Neural cell (in vitro differentiated cells): ENCODE results near the gene PRSS50. TPM values are rescaled to one million over a fixed set of nuclear protein-coding genes. Genes with fewer than 3 reads are reported as not detected.

Experiments
- H2AFZ ChIP-seq: fragments of 200-600, 300-800 bp; sonication (generic), shearing (Covaris generic); 2 replicates; pipeline ENCODE4 v1.6.0; 2014; ENCODE audit warnings: low read depth, mild to moderate bottlenecking, antibody characterized with exemption, low read length, moderate library complexity
- H3F3A ChIP-seq: fragments of 200-600 bp; shearing (Covaris generic); 2 replicates; pipeline ENCODE4 v1.6.1; 2016; ENCODE audit warnings: mild to moderate bottlenecking, moderate library complexity, mixed read lengths, antibody characterized with exemption, low read length; ENCODE audit not compliant: insufficient read depth, poor library complexity, severe bottlenecking
- H3K27ac ChIP-seq: fragments of 200-600, 300-800 bp; sonication (generic), shearing (Covaris generic); 2 replicates; pipeline ENCODE4 v1.5.1; 2014; ENCODE audit warnings: mild to moderate bottlenecking, low read length, moderate library complexity
- H3K27me3 ChIP-seq: fragments of 300-800, 200-600 bp; sonication (generic), shearing (Covaris generic); 2 replicates; pipeline ENCODE4 v1.6.0; 2014; ENCODE audit warnings: mild to moderate bottlenecking, low read depth, low read length, moderate library complexity; ENCODE audit not compliant: insufficient read depth
- H3K36me3 ChIP-seq: fragments of 300-800, 200-600 bp; sonication (generic), shearing (Covaris generic); 2 replicates; pipeline ENCODE4 v1.5.1; 2014; ENCODE audit warnings: mild to moderate bottlenecking, antibody characterized with exemption, low read length, moderate library complexity; ENCODE audit not compliant: insufficient read depth
- H3K4me2 ChIP-seq: fragments of 300-800, 200-600 bp; sonication (generic), shearing (Covaris generic); 2 replicates; pipeline ENCODE4 v1.6.0; 2014; ENCODE audit warnings: mild to moderate bottlenecking, low read length
- H3K4me3 ChIP-seq: fragments of 300-800, 200-600 bp; sonication (generic), shearing (Covaris generic); 2 replicates; pipeline ENCODE4 v1.5.1; 2014; ENCODE audit warnings: mild to moderate bottlenecking, low read length, moderate library complexity
- H3K79me2 ChIP-seq: fragments of 200-600 bp; shearing (Covaris generic); replicated peaks from 2 replicates; pipeline ENCODE4 v1.6.0; 2014; ENCODE audit warnings: mild to moderate bottlenecking, low read length, moderate library complexity; ENCODE audit not compliant: insufficient read depth
- H3K9ac ChIP-seq: fragments of 300-800, 200-600 bp; sonication (generic), shearing (Covaris generic); 2 replicates; pipeline ENCODE4 v1.6.1; 2016; ENCODE audit warnings: mild to moderate bottlenecking, low read length, mixed read lengths
- H3K9me2 ChIP-seq: fragments of 200-600 bp; shearing (Covaris generic); 2 replicates; pipeline ENCODE4 v1.6.1; 2016; ENCODE audit warnings: mild to moderate bottlenecking, low read length, mixed read lengths; ENCODE audit not compliant: insufficient read depth
- H3K9me3 ChIP-seq: fragments of 200-600, 300-800 bp; sonication (generic), shearing (Covaris generic); 2 replicates; pipeline ENCODE4 v1.6.1; 2016; ENCODE audit warnings: mild to moderate bottlenecking, mixed run types, low read length, moderate library complexity, mixed read lengths
- H4K20me1 ChIP-seq: fragments of 200-600 bp; shearing (Covaris generic); 2 replicates; pipeline ENCODE4 v1.6.1; 2016; ENCODE audit warnings: mild to moderate bottlenecking, mixed run types; ENCODE audit not compliant: insufficient read depth
- EP300 ChIP-seq: fragments of 450-650 bp; conservative IDR thresholded peaks from 2 replicates; pipeline ENCODE4 v1.6.1; 2014; ENCODE audit warnings: antibody characterized with exemption, mild to moderate bottlenecking, moderate library complexity; ENCODE audit not compliant: poor library complexity, severe bottlenecking
- EZH2 ChIP-seq: fragments of 200-600, 300-800 bp; shearing (Covaris generic), sonication (generic); IDR thresholded peaks from 2 replicates; pipeline ENCODE4 v1.6.1; 2014; ENCODE audit warnings: antibody characterized with exemption, low read length, borderline replicate concordance, mild to moderate bottlenecking; ENCODE audit not compliant: insufficient read depth, poor library complexity, severe bottlenecking
- MXI1 ChIP-seq: fragments of 450-650 bp; conservative IDR thresholded peaks from 2 replicates; pipeline ENCODE4 v1.6.1; 2014; ENCODE audit warnings: antibody characterized with exemption, mild to moderate bottlenecking; ENCODE audit not compliant: poor library complexity, severe bottlenecking
- POLR2AphosphoS5 ChIP-seq: IDR thresholded peaks from 2 replicates; pipeline ENCODE4 v1.6.1; 2012
- RAD21 ChIP-seq: fragments of 450-650 bp; conservative IDR thresholded peaks from 2 replicates; pipeline ENCODE4 v1.6.1; 2014; ENCODE audit warnings: antibody characterized with exemption, mild to moderate bottlenecking, moderate library complexity
- SMC3 ChIP-seq: fragments of 450-650 bp; conservative IDR thresholded peaks from 2 replicates; pipeline ENCODE4 v1.6.1; 2014; ENCODE audit warnings: antibody characterized with exemption, mild to moderate bottlenecking, moderate library complexity; ENCODE audit not compliant: poor library complexity
- TAF1 ChIP-seq: IDR thresholded peaks from 2 replicates; pipeline ENCODE4 v1.6.1; 2012; ENCODE audit warnings: low read depth
- polyA plus RNA-seq: library from polyadenylated mRNA; depleted of rRNA; stranded (reverse); fragments of >200 nt; gene quantifications from 2 replicates; pipeline ENCODE4 v1.2.3, GENCODE V29; 2014
- TF ChIP-seq, protein P1 (sequence below): IDR thresholded peaks from 2 replicates; pipeline ENCODE4 v1.6.1; 2012; ENCODE audit warnings: borderline replicate concordance
- TF ChIP-seq, protein P2 (sequence below): fragments of 450-650 bp; IDR thresholded peaks from 2 replicates; pipeline ENCODE4 v1.5.1; 2014; ENCODE audit warnings: antibody characterized with exemption, mild to moderate bottlenecking, moderate library complexity; ENCODE audit not compliant: poor library complexity, severe bottlenecking

Gene PRSS50
- polyA plus RNA-seq, 1 donor from 2014 or later = not detected

DNA sequence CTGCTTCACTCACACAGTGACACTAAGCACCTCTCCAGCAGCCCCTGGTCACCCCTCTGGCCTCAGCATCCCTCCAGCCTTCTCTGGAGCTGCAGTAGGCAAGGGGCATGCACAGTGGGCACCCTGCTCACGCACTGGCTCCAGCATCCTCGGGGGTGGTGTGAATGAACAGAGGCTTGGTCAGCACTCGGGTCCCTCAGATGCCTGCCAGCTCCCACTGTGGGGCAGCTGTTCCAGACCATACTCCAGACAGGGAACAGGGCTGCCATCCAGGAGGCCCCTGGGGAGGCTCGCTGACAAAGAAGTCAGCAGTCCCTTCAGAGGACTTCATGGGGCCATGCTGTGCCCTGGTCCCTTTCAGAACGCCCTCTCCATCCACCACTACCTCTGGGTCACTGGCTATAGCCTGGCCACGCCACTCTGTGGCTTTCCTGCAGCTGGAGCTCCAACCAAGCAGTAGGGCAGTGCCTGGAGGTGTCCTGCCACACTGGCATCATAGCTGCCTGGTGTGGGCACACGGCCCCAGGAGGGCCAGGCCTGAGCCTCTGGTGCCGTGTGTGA, 50.5 kb downstream of the PRSS50 start:
- H3K9ac ChIP-seq = no peak overlapping the region
- no peaks in the 10 kb centered on the region for H3K9me3 ChIP-seq
- no peak overlapping the region for H3K4me3 ChIP-seq
- H3K4me2 ChIP-seq = no peak overlapping the region
- TF ChIP-seq, protein P1, sequence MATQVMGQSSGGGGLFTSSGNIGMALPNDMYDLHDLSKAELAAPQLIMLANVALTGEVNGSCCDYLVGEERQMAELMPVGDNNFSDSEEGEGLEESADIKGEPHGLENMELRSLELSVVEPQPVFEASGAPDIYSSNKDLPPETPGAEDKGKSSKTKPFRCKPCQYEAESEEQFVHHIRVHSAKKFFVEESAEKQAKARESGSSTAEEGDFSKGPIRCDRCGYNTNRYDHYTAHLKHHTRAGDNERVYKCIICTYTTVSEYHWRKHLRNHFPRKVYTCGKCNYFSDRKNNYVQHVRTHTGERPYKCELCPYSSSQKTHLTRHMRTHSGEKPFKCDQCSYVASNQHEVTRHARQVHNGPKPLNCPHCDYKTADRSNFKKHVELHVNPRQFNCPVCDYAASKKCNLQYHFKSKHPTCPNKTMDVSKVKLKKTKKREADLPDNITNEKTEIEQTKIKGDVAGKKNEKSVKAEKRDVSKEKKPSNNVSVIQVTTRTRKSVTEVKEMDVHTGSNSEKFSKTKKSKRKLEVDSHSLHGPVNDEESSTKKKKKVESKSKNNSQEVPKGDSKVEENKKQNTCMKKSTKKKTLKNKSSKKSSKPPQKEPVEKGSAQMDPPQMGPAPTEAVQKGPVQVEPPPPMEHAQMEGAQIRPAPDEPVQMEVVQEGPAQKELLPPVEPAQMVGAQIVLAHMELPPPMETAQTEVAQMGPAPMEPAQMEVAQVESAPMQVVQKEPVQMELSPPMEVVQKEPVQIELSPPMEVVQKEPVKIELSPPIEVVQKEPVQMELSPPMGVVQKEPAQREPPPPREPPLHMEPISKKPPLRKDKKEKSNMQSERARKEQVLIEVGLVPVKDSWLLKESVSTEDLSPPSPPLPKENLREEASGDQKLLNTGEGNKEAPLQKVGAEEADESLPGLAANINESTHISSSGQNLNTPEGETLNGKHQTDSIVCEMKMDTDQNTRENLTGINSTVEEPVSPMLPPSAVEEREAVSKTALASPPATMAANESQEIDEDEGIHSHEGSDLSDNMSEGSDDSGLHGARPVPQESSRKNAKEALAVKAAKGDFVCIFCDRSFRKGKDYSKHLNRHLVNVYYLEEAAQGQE = no peak
- TF ChIP-seq EP300 (no peak), SMC3 (no peak), RAD21 (no peak), EZH2 (no peak), MXI1 (no peak), TAF1 (no peak), POLR2AphosphoS5 (no peak)
- TF ChIP-seq, protein P2, sequence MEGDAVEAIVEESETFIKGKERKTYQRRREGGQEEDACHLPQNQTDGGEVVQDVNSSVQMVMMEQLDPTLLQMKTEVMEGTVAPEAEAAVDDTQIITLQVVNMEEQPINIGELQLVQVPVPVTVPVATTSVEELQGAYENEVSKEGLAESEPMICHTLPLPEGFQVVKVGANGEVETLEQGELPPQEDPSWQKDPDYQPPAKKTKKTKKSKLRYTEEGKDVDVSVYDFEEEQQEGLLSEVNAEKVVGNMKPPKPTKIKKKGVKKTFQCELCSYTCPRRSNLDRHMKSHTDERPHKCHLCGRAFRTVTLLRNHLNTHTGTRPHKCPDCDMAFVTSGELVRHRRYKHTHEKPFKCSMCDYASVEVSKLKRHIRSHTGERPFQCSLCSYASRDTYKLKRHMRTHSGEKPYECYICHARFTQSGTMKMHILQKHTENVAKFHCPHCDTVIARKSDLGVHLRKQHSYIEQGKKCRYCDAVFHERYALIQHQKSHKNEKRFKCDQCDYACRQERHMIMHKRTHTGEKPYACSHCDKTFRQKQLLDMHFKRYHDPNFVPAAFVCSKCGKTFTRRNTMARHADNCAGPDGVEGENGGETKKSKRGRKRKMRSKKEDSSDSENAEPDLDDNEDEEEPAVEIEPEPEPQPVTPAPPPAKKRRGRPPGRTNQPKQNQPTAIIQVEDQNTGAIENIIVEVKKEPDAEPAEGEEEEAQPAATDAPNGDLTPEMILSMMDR = no peak
- no peaks in the 10 kb centered on the region for H3K36me3 ChIP-seq
- no peak overlapping the region for H2AFZ ChIP-seq
- no peak overlapping the region for H3K27ac ChIP-seq
- H3K9me2 ChIP-seq = no peaks in the 10 kb centered on the region
- no peaks in the 10 kb centered on the region for H3K79me2 ChIP-seq
- H4K20me1 ChIP-seq = no peaks in the 10 kb centered on the region
- H3K27me3 ChIP-seq = no peaks in the 10 kb centered on the region
- H3F3A ChIP-seq = no peaks in the 10 kb centered on the region

DNA sequence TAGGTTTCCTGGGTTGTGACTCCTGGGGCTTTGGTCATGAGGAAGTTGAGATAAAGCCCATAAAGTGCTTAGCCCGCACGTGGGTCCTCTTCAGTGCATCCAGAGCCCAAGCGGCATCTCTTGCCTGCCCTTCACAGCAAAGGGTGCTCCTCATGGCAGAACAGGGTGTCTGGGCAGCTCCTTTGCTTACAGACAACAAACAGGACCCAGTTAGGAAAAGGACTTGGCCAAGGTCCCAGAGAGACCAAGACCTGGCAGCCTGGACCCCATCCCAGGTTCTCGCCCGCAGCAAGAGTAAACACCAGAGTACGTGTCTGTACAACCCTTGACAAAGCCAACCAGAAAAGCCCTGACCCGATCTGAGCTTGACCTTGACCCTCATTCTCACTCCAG, 51.2 kb downstream of the PRSS50 start:
- H3K79me2 ChIP-seq = no peaks in the 10 kb centered on the region
- H3K4me2 ChIP-seq = no peak overlapping the region
- H3K4me3 ChIP-seq = no peak overlapping the region
- H4K20me1 ChIP-seq = no peaks in the 10 kb centered on the region
- H3K9me3 ChIP-seq = no peaks in the 10 kb centered on the region
- no peaks in the 10 kb centered on the region for H3K9me2 ChIP-seq
- H3F3A ChIP-seq = no peaks in the 10 kb centered on the region
- no peak overlapping the region for H2AFZ ChIP-seq
- H3K27me3 ChIP-seq = no peaks in the 10 kb centered on the region
- H3K9ac ChIP-seq = no peak overlapping the region
- no peaks in the 10 kb centered on the region for H3K36me3 ChIP-seq
- TF ChIP-seq EP300 = no peak
- no peak for TF ChIP-seq MXI1
- TF ChIP-seq, protein P1 = no peak
- TF ChIP-seq EZH2 = no peak
- no peak for TF ChIP-seq POLR2AphosphoS5
- TF ChIP-seq TAF1 = no peak
- TF ChIP-seq RAD21 = no peak
- TF ChIP-seq, protein P2 = no peak
- TF ChIP-seq SMC3 = no peak
- no peak overlapping the region for H3K27ac ChIP-seq
